Stimulated activated CD8-positive, alpha-beta memory T cell treated with anti-CD3 and anti-CD28 coated beads, Interleukin-15, amount 100 ng/mL, for 4 hours (primary cell): ENCODE results near the gene BTBD16.

Source experiments
- DNase-seq, 2 donors: peaks; one replicate each; pipeline ENCODE4 v3.0.0-alpha.2; 2020; ENCODE audit warnings: low read depth in 2 of 2

The BTBD16 gene

DNA sequence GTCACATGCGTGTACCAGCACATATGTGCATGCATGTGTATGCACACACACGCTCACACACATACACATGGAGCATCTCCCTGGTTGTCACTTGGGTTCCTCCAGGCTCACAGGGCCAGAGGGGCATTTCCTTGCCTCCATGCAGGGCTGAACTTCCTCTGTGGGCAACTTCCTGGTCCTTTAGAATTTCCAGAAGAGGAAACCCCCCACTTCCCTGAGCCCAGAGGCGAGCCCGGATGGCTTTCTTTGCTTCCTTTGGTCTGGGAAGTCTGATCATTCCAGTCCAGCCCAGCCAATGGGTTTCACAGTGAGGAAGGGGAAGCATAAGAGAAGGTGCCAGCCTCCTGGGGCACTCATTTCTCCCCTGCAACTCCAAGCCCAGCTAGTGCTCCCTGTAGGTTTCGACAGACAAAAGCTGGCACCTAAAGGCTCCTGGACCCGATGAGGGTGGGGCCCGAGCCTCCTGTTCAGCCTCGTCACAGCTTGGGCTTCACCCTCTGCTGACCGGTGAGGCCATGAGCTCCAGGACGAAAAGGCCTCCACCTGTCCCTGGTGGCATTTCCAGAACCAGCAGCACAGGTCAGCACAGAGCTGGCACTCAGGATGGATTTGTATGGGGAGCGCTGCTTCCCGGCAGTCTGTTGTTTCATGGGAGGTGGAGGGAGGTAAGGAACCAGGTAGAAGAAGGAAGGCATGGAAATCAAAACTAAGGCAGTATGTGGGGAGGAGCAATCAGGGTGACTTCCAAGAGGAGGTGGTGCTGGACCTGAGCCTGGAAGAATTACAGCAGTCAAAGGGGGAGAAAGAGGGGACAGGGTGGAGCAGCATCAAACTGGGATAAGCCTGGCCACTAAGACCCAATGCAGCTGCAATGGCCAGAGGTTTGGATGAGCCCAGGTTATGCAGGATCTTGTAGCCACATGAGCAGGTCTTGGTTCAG is 23.7 kb downstream of the BTBD16 start:
- no peak for DNase-seq

DNA sequence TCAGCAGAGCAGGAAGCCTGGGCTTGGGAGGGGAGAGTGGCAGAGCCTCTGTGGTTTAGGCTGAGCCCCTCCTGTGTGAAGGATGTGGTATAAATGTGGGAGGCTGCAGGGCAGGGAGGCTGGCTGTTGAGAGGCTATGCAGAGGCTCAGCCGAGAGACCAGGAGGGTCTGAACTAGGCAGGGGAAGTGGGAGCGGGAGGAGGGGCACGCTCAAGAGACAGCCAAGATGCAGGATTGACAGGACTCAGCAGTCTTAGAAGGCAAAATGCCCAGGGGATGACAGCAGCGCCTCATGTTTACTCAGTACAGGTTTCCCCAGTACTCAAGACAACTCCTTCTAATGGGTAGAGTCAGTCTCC is 24.3 kb downstream of the BTBD16 start:
- no peak for DNase-seq

DNA sequence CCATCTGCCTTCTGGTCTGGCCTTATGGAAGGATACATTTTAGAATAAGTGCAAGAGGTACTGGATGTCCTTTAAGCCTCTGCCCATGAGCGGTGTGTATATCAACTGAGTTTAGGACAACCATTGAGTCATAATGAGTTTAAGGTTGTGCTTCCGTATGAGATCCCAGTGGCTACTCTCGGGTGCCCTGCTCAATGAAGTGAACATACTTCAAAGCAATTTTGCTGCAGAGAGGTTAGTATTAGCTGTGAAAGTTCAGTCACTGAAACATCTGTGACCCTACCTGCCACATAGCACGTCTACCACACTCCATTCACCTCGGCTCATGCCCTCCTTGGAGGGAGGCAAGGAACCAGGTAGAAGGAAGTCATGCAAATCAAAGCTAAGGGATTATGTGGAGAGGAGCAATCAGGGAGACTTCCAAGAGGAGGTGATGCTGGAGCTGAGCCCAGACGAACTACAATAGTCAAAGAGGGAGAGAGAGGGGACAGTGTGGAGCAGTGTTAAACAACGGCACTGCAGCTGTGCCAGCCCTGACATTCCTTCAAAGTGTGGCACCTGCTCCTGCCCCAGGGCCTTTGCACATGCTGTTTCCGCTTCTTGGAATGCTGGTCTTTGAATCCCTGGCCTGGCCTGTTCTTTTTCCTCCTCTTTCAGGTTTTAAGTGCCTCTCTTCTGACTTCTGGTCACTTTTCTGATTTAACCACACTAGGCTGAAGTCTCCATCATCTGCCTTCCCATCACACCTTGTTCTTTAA is 25.4 kb downstream of the BTBD16 start:
- DNase-seq, result no peak

DNA sequence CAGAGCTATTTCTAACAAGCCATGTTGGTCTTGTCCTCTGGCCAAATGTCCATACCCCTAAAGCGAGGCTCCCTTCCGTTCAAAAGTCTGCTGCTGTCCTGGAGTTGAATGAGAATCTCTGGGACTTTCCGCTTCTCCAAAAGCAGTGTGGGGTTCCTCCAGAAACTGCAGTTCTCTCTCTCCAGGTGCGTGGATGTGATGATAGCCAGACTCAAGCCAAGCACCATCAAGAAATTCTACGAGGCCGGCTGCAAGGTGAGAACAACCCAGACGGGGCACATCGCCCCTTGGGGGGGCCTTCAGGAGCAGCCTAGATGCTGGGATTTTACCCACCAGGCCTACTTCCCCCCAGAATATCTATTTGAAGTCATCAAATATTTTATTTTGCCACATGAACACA is 26.5 kb downstream of the BTBD16 start:
- no peak for DNase-seq

DNA sequence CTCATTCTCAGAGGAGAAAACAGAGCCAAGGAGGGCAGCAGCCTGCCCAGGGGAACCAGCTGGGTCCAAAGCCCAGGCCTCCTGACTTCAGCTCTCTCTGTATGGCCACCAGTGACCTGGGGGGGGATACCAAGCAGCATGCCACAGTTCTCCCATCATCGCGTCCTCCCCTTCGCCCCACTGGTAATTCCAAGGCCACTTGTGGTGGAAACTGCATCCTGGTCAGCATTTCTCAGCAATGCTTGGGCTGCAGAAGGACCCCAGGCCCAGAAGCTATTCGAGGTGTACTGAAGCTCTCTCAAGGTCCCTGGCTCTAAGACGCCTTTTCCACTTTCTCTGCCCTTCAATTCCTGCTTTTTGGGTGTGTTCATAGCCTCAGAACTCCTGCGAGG is 27.1 kb downstream of the BTBD16 start:
- no peak for DNase-seq

DNA sequence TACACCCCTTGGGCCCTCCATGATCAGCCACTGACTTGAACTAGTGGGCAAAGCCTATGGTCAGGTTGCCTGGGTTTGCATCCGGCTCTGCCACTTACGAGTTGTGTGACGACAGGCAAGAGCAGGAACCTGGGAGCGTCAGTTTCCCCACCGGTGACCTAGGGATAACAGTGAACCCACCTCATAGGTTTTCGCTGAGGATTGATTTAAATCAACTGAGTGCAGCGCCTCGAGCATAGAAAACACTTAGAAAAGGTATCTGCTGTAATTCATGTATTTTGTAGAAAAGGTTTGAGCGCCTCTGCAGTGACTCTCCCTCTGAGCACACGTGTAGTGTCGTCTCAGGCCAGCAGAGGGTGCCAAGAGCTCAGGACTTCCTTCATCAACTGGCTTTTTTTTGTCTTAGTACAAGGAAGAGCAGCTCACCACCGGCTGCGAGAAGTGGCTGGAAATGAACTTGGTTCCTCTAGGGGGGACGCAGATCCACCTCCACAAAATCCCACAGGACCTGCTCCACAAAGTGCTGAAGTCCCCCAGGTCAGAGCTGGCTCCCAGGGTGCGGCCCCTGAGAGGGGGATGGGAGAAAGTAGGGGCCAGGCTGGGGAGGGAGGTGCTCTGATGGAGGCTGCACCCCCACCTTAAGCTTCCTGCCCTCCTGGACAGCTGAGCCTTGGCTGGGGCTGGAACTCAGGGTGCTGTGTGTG is 27.7 kb downstream of the BTBD16 start:
- DNase-seq, result peak; percentile 6 to 16

DNA sequence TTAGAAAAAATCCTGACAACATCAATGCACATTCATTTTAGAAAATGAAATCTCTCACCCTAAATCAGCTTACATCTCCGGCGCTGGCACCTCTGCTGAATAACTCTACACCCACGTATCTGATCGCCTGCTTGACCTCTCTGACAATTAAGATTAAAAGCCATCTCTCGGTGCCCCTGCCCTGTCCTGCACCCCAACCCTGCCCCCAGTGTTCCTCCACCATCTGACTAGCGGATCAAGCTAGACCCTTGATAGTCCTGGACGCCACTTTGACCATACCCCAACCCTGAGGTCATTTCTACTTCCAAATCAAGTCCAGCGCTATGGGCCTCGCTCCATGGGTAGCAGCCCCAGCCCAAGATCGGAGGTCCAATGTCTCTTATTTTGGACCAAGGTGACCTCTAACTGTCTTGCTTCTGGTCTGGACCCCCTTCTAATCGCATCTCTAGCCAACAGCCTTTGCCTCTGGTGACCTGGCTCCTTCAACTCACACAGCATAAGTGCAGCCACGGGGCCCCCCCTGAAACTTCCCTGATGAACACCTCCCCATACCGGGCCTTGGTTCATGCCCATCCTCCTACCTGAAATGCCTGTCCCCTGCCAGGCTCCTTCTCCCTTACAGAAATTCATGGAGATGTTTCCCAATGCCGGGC is 28.5 kb downstream of the BTBD16 start:
- no peak for DNase-seq

DNA sequence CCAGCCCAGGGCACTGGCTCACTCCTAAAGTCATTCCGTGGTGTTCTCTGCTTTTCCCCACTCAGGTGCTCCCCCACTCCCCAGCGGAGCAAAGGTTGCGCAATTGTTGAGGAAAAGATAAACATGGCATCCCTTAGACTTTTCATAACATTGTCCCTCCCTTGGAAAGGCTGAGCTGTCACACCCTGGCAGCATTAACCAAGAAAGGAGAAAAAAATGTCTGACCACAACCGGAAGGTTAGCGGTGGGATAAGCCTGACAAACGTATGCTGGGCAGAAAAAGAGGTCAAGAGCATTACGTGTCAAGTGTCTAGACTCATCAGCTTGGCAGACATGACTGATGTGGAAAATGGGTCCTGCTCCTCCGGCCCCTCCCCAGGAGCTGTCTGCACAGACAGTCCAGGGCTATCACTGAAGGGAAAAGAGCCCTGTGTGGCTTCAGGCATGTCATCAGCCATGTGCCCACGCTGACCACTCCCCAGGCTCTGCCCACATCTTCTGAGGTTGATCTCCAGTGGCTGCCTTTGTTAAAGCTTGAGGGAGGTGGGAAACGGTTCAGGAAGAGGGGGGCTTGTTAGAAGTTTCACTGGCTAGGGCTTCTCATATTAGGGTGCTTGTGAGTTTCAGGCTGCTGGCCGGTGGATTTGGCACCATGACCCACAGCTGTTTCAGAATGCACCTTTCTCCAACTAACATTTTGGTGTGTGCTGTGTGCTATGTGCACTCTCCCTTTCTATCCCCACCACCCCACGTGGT is 30.1 kb downstream of the BTBD16 start:
- DNase-seq, result no peak

DNA sequence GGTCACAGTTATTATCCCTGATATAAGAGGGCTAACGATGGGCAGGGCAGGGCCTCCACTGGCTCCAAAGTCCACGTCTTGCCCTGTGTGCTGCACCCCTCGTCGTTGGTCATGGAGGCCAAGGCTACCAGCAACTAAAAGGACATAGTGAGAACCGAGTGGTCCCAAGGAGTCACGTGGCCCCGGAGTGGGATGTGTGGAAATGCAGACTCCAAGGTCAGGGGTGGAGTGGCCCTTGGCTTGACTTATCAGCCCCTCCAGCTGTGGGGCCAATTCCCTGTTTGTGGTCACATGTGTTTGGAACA is 30.7 kb downstream of the BTBD16 start:
- DNase-seq, result no peak

DNA sequence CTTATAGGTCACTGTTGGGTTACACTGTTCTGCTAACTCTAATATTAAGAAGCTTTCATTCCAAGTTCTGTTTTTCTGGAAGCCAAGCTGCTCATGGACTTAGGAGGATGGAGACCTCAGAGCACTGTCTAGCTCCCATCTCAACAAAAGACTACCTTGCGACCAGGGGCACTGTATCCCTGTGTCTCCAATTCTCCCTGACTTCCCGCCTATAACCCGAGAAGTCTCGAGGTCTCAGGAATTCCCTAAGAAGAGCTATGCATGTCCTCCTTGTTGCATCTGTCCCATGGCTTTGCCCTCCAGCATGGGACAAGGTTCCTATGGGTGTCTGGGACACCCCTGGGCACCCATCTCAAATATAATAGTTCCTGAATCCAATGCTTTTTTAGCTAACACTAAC is 31.2 kb downstream of the BTBD16 start:
- DNase-seq, result no peak

DNA sequence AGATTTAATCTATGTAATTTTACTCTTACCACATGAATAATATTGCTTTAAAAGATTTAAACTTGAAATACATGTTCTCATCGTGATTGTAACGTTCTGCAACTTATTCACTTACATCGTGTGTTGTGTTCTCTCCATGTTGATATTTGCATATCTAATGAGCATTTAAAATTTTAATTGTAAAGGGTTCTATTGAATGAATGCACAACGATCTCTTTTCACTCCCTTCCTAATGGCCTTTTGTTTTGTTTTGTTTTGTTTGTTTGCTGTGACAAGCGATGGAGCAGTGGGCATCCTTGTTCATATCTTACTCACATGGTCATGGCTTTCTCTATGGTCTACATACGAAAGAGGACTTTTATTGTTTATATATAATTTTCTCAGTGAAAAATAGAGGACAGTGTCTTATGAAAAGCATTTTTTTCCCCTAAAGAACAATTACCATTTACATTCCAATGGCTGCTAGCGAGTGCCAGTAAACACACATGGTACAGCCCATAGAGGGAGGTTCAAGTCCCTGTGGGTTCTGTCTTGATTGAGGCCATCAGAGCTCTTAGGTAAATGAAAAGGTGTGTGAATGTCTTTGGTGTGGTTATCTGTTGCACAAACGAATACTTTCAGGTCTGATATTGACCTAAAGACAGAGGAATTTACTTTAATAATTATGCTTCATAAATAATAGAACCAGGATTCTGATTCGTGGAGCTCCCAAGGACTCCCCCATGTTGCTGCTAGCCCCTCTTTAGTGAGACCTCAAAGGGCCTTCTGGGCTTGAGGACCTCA is 32.4 kb downstream of the BTBD16 start:
- DNase-seq, result no peak

DNA sequence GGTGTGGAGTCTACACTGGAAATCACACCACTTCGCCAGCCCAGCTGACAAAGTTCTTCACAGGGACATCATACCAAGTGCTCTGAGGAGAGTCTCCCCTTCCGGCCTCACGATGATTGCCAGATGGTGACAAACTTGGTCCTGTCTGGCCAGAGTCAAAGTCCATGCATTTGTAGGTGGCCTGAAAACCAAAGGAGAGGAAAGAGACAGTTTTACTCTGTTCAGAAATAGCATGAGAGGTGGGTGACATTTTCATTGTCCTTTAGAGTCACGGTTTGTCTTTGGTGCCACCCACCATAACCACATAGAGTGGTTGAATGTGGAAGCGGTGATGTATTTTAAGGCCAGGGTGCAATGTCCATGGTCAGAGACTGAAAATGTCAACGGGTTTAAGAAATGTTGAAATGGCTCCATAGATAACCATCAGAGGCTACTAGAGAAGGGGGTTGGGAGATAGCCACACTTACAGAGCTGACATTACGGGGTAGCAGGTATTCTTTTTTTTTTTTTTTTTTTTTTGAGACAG is 33.0 kb downstream of the BTBD16 start:
- no peak for DNase-seq

DNA sequence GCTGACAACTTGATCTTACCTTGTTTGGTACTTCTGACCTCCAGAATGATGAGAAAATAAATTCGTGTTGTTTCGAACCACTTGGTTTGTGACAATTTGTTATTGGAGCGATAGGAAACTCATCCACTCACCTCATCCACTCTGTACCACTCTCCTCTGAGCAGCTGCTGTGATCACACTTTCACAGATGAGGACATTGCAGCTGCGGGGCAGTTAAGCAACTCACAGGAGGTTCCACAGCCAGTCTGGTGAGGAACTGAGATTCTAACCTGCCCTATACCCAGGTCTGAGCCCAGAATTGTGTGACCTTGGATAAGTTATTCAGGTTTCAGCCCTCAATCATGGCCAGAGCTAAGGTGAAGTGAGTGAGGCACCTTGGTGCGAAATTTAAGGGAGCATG is 35.2 kb downstream of the BTBD16 start:
- DNase-seq, result no peak

DNA sequence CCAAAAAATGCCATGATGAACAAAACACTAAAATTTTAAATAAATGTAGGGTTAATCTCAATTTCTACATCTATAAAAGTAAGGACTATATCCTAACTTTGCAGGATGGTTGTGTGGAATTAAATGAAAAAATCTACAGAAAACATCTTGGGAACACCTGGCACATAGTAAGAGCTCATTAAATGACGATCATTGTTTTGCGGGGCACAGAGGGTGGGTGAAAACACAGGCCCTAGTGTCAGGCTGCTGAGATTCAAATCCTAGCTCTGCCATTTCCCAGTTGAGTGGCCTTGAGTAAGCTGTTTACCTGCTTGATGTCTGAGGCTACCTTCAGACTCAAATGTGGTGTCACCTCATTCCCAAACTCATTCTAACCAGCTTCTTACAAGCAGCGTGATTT is 35.6 kb downstream of the BTBD16 start:
- DNase-seq, result no peak

DNA sequence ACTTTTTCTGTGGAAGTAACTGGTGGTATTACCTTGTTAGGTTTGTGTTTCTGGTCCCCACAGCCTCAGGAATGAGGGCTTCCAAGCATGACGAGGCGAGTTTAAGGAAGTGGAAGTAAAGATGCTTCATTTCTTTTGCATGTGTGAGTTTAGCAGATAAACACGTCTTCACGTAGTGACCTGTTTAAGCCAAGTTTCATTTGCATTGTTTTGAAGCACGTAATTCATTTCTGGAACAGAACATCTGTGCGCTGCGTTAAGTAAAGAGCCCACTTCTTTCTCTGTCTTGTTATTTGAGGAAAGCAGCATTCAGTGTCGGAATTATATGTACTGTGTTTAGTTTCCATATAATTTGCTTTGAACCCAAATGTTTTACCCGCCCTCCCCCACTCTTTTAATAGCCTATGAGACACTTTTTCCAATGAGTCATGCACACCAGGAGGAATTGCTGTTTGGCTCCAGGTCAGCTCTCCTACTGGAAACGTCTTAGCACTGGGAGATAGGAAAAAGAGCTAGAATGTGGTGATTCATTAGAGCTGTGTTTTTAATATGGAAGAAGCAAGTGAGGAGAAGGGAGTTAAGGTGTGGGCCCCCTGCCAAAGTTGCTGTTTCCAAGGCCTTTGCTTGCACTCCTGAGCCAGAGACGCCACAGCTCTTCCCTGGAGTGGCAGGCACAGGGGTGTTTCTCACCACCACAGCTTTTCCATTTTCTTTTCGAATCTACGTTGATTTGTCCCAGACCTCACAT is 36.7 kb downstream of the BTBD16 start:
- DNase-seq, result no peak

DNA sequence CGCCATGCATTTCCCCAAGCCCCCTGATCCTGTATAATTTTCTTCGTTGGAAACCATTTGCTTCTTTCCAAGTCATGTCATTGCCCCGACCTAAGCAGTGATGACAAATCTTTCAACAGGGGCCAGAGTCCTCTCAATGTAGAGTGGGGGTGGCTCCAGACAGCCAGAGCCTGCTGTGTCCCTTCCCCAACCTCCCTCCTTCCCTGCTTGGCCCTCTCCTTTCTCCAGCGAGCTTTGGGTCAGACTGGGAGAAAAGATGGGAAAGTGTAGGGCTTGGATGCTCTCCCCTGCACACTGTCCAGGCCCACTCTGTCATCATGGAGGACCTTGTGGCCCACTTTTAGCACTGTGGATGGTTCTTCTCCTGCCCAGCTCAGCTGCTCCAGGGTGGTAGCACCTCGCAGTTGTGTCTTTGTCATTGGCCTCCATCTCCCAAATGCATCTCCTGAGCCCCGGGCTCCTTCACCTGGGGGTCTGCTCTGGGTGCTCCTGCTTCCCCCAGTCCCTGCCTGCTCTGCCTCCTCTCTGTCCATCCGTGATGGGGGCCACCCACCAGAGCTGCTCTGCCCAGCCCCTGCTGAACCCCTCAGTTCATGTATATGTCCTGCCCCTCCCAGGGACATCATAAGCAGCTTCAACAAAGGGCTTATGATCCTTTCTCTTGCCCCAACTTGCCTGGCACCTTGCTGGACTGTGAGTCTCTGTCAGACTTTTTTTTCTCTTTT is 37.5 kb downstream of the BTBD16 start:
- no peak for DNase-seq

DNA sequence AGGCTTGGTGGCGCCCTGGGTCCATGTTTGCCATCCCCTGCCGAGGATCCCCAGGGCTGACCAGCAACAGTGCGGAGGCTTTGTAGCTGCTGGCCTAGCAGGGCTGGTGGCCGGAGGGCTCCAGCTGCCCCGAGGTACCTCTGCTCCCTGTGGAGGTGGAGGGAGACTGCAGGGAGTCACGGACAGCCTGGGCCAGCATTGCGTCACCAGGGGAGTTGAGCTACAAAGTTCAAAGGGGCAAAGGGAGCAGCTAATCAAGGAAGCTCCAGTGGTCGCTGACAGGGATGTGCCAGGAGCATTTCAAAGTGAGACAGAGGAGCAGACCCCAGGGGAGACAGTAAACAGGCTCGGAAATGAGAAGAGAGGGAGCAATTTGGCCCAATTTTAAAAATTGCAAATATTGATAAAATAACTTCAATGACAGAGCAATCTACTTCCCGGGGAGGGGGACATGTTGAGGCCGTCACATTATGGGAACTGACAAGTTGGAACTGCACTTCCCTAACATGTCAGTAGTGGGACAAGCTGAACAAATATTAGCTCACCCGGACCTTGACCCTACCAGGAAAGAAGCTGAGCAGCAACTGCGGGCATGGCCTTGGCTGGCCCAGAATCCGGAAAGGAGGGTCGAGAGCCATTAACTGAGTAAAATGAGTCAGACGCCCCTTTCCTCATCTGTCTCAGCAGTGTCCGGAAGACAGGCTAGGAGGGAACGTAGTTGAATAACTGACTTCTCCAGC is 39.4 kb downstream of the BTBD16 start:
- DNase-seq, result no peak

DNA sequence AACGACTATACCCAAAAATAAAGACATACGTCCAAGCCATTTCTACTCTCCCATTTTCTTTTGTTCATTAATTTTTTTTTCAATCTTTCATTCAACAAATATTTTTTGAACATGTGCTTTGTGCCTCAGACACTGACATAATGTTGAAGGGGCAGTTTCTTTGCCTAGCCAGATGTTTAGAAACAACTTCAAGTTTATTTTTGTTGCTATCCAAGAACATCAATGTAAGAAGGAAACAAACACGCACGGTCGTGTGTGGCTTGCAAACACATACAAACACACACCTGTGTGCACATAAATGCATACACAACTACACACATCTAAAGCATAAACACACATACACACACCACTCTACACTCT is 39.9 kb downstream of the BTBD16 start:
- DNase-seq, result no peak
